Cerebellar cortex (tissue), 1 donor: ENCODE data around the gene HS3ST4.
A peak's percentile ranks its signal among the peaks of the same experiment; 100 is the strongest.

Experiments
- DNase-seq: peaks from one replicate; pipeline ENCODE4 v3.0.0-alpha.2; 2015; ENCODE audit warnings: low spot score

Gene HS3ST4

DNA sequence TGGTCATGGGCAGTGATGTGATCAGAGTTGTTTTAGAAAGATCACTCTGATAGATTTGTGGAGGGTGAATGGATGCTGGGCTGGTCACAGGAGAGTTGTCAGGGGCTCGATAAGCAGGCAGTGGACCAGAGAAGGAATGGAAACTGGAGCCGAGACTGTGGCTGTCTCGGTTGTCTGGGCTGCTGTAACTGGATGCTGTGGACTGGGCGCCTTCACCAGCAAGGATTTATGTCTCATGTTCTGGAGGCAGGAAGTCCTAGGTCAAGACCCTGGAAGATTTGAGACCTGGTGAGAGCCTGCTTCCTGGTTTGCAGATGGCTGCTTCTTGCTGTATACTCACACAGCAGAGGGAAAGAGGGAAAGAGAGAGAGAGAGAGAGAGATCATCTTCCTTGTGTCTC, 203.6 kb downstream of the HS3ST4 start:
- DNase-seq = no peak

DNA sequence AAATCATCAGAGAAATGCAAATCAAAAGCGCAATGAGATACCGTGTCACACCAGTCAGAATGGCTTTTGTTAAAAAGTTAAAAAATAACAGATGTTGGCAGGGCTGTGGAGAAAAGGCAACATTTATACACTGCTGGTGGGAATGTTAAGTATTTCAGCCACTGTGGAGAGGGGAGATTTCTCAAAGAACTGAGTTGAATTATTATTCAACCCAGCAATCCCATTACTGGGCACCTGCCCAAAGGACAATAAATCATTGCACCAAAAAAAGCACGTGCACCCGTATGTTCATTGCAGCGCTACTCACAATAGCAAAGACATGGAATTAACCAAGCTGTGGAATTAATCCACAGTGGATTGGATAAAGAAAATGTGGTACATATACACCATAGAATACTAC, 204.7 kb downstream of the HS3ST4 start:
- no peak for DNase-seq

DNA sequence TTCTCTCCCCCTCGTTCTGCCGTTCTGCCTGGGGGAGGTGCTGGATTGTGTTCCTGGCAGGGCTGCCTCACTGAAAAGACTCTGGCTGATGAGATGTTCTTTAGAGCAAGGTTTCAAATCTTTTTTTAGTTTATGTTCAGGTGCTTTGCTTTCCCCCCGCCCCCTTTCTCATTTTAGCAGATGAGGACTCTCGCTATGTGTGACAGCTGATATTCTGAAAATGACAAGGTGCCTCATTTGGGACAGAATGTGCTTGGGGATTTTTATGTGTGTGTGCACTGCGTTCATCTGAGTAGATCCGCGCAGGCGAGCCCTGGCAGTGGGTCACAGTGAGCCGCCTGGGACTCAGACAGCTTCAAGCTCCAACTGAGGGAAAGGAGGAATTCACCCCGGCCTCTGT, 205.9 kb downstream of the HS3ST4 start:
- DNase-seq = no peak

DNA sequence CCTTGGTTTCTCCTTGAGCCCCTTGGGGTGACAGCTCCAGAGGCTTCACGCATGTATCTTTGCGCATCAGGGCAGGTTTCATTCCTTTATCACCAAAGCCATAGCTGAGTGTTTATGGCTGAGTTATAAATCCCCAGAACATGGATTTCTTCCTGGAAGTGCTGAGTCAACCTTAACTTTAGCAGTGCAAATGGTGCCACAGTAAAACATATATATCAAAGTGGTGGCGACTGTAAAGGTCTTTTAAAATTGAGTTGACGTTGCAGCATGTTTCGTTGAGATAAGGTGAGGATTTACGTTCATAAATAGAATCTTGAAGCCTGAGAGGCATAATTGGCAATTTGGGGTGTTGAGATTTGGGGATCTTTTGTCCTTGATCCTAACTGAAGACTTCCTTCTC, 214.1 kb downstream of the HS3ST4 start:
- DNase-seq = no peak

DNA sequence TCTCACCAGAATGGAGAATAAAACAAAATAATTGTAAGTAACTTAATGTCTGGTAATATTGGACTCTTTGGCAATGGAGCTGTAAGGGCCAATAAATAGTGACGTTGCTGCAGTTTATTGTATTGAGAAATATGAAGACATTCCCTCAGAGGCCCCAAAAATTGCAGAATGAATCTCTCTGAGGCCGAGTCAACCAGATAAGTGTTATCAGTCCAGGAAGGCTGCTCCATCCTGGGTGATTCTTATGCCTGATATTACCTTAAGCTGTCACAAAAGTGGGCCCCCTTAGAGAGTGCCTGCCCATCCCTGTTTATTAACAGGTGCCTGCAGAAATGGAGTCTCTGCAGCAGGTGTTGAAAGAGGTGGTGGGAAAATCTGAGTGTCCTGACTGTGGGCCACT, 219.2 kb downstream of the HS3ST4 start:
- no peak for DNase-seq

DNA sequence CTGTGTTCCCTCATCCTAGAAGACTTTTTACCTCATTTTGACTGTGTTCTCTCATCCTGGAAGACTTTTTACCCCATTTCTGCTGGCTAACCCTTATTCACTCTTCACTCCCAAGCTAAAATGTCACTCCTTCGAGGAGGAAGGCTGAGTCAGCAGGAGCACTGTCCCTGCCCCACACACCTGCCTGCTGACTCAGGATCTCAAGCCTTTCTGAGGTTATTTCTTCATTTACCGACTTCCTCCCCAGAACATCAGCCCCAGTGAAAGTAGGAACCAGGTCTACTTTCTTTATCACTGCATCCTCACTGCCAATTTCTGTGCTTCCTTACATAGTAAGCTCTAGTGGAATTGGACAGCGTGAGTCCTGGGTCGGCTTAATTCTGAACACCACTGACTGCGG, 220.6 kb downstream of the HS3ST4 start:
- no peak for DNase-seq

DNA sequence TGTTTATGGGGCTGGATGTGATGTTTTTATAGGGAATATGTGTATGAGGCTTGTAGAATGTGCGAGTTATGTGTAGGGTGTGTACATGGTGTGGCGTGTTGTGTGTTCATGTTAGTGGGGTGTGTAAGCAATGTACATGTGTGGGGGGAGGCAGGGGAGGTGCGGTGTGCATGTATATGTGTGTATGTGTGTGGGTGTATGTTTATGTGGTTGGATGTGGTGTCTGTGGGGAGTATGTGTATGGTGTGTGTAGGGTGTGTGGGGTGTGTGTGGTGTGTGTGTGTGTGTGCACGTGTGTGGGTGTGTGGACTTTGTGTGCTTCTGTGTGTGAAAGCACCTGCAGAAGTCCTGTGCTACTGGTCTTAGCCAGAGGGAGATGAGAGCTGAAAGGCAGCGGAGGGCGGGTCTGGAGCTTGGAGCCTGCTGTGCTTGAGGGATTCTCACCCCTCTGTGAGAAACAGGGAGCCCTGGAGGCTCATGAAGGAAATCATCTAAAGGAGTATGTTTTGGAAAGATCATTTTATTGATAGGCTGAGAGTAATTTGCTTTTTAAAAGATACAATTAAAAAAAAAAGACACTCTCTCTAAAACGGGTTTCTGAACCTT, 222.7 kb downstream of the HS3ST4 start:
- no peak for DNase-seq

DNA sequence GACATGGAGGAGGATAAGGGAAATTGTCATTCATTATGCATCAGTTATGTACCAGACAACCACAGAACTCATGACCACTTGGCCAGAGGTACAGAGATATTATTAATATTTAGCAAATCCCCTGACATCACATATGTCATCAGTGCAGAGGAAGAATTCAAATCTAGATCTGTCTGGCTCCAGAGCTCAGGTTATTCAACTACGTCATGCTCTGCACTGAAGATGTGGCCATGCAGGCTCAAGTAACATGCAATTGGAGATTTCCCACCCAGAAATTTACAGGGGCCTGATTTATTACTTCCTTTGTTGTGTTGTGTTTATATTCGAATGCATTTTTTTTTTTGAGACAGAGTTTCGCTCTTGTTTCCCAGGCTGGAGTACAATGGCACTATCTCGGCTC, 224.3 kb downstream of the HS3ST4 start:
- no peak for DNase-seq

DNA sequence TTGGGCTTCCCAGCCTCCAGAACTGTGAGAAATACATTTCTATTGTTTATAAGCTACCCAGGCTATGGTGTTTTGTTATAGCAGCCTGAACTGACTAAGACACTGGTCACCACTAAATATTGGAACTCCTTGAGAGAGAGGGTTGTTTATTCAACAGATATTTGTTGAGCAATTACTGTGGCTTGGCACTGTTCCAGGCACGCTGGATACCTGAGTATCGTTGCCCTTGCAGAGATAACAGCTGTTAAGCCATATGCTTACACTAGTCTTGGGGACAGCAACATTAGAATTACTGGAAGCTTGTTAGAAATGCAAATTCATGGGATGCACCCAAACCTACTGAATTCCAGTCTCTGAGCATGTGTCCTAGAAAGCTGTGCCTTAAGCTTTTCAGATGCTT, 230.7 kb downstream of the HS3ST4 start:
- DNase-seq = no peak

DNA sequence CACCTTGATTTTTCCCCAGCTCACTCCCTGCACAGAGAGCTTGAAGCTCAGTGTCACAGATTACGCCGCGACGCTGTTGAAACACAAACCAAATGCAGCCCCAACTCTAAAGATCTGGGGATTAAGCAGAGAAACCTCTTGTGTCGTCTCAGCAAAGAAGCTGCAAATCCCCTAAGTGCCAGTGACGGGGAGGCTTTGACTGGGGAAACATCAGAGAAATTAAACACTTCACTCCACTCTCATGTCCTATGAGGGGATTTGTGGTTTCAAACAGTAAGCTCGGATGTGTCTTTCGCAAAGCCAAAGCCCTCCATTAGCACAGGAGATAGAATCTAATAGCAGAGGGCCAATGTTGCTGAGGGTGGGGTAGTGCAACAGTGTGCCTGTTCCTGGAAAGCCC, 233.7 kb downstream of the HS3ST4 start:
- no peak for DNase-seq

DNA sequence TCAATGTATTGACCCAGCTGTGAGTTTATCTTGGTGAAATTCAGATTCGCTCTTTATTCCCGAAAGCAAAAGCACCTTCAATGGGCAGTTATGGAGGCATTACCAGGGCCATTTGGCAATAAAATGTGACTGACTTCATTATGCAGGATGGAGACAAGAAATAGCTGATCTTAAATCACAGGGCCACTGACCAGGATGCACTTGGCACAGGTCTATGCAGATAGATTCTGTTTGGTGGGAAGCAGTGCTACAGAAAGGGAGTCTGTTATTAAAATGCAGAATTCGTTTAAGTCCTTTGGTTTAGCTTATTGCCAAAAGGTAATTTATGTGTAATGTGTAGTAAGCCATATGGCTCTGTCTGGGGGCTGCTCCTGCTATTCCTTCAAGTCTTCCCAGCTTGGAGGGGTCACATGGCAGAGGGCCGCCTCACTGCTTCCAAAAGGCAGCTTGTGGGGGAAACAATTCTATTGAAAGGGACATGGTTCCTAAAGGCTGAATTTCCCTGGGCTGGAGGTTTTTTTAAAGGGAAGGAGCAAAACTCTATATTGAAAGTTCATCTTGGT, 239.8 kb downstream of the HS3ST4 start:
- DNase-seq = no peak

DNA sequence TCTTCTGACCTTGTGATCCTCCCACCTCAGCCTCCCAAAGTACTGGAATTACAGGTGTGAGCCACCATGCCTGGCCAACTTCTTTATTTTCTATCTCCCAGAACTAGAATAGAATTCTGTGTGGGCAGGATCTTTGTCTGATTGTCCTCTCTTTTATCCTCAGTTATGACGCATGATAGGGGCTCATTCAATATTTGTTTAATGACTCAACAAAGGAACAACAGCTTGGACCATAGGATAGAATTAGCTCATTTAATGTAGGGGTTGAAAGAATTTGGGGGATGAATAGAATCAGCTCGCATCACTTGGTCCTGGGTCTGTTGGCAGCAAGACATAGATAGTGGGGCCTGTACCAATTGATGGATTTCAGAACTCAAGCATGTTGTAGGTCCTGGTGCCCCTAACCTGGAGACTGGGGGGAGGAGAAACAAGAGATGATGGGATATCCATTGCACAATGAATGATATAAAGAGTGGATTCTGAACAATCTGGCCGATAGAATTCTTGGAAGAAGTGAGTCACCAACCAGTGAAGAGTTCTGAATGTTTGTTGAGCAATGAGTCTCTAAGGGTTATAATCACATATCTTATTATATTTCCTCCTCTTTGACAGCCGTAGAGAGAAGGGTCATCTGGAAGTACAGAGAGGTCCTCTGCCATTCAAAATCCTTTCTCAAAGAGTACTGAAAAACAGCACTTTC, 250.2 kb downstream of the HS3ST4 start:
- no peak for DNase-seq

DNA sequence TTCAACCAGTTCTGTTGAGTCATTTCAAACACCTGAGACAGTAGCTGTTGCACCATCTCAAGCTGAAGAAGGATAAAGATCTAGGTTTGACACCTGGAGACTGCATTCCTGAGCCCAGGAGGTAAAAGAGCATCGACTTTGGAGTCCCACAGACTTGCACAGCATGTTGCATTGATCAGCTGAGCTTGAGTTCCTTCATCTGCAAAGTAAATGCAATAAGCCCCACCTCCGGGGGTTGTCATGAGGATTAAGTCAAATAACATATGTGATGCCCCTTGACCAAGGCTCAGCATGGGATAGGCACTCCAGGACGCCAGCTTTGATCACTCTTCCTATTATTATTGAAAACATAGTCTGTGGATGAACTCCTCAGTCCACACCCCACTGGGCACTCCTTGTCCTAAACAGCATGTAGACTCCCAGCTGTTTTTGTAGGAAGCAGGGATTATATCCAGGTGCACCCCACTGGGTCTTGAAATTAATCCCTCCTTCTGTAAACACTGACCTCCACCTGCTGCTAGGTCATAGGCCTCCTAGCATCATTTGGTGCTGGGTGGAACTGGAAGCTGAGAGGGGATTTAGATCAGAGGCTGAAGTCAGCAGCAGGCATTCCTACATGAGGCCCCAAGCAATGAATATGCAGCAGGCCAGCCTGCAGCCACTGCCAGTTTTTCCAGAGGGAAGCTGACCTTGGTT, 259.0 kb downstream of the HS3ST4 start:
- DNase-seq = no peak

DNA sequence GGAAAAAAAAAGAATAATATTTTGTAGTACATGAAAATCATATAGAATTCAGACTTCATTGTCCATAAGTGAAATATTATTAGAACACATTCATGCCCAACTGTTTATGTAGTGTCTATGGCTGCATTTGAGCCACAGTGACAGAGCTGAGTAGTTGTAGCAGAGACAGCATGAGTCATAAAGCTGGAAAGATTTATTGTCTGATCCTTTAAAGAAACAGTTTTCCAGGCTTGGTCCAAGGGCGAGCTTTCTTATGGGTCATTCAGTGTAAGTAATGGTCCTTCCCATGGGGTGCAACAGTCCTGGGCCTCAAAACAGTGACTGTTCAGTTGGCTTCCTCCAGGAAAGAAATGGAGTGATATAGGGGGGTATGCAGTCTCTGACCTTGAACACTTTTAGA, 260.2 kb downstream of the HS3ST4 start:
- DNase-seq = no peak

DNA sequence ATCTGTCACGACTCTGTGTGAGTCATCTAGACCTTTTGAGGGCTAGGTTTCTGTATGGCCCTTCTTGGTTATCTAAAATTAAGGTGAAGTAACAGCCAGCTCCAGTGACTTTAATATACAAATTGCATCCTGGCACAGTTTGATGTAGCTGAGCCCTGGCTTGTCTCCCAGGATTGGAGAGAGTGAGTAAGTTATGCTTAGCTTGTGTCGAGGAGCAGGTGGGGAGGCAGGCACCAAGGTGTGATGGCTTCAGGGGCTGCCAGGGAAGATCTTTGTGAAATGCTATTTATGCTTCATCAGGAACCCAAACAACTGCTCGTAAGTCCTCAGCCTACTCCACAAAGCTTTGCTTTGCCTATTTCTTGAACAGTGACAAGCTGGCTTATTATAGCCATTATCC, 261.2 kb downstream of the HS3ST4 start:
- peak; percentile 5 for DNase-seq

DNA sequence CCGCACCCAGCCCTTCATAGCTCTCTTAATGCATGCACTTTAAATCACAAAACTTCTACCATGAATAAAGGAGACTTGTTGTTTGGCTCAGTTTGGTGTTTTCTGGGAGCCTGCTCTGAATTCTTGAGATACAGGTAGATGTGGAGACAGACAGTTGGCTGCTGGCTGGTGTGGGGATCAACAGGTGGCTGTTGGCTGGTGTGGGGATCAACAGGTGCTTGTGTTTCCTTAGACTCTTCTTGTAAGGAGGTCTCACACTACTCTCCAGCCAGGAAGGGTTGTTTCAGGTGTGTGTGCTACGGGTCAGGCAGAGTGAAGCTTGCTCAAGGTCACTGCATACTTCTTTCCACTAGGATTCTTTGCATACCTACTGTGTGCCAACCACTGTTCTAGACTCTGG, 265.9 kb downstream of the HS3ST4 start:
- no peak for DNase-seq

DNA sequence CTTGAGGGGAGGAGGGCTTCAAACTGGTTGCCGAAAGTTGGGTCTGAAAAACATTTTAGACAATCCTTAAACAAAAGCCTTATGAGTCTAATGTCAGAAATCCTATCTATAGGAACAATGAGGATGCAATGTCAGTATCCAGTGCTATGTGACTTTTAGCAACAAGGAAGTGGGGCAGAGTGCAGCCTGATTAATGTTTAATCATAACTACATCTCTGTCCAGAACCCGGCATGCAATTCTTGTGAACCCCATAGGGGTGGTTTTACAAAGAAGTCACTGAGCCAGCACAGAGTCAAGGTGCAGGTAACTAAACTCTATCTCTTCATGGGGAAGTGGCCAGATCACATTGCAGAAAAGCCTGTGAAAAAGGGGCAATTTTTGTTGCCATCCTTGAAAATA, 267.5 kb downstream of the HS3ST4 start:
- no peak for DNase-seq

DNA sequence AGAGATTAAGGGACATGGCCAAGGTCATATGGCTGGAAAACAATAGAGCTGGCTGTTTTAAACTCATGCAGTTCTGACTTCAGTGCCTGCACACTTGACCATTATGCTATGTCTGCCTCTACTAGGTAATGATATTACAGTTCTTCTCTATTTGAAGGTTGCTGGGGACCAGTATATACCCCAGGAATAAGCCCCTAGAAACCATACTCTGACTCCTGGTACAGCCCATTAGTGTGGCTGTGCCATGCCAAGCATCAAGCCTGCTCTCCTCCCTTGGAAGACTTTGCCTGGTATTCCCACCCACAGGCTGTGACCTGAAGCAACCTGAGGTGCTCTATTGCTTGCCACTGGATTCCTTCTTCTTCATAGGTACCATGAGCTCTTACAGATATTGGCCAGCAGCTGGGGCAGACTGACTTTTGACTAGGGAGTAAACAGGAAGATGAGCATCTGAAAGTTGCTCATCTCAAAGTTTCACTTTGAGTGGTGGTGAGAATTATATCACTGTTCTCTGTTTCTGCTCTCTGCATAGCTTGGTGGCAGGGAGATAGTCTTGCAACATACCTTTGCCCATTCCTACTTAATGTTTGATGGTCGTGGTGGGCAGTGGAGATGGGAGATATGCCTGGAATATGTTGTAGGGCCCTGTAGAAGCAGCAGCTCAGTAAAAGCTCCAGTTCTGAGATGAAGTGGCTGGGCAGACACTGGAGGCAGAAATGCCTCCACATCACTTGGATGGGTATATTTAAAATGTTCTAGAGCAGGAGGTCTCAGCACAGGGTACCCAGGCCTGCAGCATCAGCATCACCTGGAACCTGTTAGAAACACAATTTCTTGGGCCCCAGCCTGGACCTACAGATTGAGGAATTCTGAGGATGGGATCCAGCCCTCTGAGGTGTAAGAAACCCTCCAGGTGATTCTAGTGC, 274.7 kb downstream of the HS3ST4 start:
- DNase-seq = no peak

DNA sequence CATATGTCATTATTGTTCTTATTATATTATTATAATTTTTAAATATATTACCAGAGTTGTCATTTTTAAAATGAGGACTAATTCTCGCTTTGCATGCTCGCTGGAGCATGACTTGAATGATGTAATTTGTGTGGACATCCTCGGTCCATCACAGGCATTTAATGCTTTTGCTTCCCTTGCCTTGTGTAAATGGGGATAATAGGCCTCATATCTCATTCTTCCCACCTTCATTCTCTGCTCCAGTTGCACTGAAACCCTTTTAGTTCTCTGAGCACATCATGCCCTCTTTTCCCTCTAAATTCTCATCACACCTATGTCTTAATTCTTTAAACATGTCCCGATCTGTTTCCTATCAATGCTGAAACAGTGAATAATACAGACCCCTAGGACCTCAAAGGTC, 285.4 kb downstream of the HS3ST4 start:
- no peak for DNase-seq

DNA sequence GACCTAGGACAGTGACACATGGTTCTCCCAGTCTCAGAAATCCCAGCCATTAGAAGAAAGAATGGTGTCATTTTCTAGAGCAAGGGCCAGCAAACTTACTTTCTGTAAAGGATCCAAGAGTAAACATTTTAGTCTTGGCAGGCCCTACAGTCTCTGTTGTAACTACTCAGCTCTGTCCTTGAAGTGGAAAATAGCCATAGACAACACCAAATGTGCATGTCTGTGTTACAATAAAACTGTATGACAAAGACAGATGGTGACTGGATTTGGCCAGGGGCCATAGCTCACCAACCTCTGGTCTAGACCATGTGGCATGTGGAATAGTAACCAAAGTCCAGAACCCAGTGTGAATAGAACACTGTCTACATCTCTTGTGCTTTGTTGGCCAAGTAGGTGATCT, 286.5 kb downstream of the HS3ST4 start:
- no peak for DNase-seq

DNA sequence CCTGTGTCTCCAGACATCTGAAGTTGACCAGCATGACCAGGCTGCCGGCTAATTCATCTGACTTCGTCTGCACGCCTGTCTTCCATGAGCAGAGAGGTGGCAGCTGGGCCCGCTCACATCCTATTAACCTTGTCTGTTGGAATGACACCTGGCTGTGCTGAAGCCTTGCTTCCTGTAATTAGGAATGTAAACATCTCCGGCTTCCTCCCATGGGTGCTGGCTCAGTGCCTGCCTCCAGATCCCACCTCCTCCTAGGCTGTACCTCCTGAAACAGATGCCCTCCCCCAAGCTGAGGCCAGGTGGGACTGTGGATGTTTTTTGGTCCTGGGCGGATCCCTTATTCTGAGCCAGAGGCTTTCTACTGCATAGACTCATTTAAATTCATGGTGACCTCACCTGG, 296.3 kb downstream of the HS3ST4 start:
- DNase-seq = no peak

DNA sequence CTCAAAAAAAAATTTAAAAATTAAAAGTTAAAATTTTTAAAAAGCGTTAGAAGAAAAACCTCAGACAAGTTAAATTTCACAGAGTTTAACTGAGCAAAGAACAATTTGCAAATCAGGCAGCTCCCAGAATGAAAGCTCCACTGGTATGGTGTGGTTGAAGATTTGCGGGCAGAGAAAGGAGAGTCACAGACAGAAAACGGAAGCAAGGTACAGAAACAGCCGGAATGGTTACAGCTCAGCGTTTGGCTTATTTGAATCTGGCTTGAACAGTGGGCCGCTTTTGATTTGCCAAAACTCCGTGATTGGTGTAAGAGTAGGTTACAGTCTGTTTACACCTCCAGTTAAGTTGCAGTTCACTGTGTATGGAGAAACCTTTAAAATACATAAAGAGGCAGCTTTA, 297.1 kb downstream of the HS3ST4 start:
- DNase-seq = no peak
